Subcutaneous adipose tissue (tissue), 4 donors: Measurements from ENCODE around the gene LCN1. TPM values are rescaled to one million over a fixed set of nuclear protein-coding genes. Genes with fewer than 3 reads are reported as not detected.

ENCODE experiments used
- CTCF ChIP-seq: fragments of 450-650 bp; IDR thresholded peaks from one replicate; pipeline ENCODE4 v1.5.1; 2016; ENCODE audit warnings: low read depth, mild to moderate bottlenecking, control low read depth, antibody characterized with exemption, moderate library complexity
- total RNA-seq, 4 donors: library from RNA; depleted of rRNA; stranded (reverse); fragments of >200 nt; gene quantifications; one replicate each; pipeline ENCODE4 v1.1.0, GENCODE V29; 2016

Gene LCN1
- total RNA-seq, 4 donors from 2014 or later, result not detected

DNA sequence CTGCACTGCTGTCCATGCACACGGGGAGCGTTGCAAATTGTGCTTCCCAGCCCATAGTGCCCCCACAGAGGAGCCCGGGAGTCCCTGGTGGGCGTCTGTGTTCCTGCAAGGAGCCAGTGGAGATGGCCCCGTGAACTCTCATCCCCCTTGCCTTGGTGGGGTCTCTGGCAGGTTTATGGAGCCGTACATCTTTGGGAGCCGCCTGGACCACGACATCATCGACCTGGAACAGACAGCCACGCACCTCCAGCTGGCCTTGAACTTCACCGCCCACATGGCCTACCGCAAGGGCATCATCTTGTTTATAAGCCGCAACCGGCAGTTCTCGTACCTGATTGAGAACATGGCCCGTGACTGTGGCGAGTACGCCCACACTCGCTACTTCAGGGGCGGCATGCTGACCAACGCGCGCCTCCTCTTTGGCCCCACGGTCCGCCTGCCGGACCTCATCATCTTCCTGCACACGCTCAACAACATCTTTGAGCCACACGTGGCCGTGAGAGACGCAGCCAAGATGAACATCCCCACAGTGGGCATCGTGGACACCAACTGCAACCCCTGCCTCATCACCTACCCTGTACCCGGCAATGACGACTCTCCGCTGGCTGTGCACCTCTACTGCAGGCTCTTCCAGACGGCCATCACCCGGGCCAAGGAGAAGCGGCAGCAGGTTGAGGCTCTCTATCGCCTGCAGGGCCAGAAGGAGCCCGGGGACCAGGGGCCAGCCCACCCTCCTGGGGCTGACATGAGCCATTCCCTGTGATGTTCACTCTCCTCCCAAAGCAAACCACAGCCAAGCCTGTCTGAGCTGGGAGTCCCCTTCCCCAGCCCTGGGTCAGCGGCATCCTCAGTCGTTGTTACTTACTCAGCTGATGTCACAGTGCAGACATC is 17.6 kb upstream of the LCN1 start:
- no peak for TF ChIP-seq CTCF

- TF ChIP-seq CTCF, result no peak
These were observed 16.7 kb upstream of the LCN1 start for GRCh38 chr9:135504262-135505243.

DNA sequence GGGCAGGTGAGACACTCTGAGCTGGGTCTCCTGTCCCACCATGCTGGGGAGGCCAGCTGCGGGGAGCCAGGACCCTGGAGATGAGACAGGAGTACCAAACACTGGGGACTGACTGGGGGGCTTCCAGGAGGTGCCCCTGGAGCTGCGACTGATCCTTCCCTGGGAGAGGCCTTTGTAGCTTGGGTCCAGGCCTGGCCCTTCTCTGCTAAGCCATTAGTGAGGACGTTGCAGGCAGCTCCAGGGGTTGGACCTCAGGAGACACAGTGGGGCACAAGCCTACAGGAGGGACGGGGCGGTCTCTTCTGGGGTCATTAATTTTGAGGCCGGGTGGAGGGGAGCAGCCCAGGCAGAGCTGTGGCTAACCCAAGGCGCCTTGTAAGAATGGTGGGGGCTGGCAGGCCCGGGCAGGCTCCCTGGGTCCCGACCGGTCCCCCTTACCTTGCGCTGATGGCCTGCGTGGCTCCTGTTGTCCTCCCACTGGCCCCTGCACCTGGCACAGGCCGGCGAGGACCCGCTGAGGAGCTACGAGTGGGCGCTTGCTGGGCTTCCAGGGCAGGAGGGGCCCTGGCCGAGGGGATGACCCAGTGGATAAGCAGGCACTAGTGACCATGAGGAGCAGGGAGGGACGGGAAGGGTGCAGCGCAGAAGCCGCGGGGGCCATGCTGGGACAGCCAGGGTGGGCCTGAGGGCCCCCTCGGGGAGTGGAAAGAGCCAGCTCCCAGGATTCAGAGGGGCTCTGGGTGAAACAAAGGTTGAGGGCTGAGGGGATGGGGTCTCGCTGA is 15.6 kb upstream of the LCN1 start:
- TF ChIP-seq CTCF, result no peak

- TF ChIP-seq CTCF, result no peak
These were observed 14.7 kb upstream of the LCN1 start for GRCh38 chr9:135506327-135507103.

DNA sequence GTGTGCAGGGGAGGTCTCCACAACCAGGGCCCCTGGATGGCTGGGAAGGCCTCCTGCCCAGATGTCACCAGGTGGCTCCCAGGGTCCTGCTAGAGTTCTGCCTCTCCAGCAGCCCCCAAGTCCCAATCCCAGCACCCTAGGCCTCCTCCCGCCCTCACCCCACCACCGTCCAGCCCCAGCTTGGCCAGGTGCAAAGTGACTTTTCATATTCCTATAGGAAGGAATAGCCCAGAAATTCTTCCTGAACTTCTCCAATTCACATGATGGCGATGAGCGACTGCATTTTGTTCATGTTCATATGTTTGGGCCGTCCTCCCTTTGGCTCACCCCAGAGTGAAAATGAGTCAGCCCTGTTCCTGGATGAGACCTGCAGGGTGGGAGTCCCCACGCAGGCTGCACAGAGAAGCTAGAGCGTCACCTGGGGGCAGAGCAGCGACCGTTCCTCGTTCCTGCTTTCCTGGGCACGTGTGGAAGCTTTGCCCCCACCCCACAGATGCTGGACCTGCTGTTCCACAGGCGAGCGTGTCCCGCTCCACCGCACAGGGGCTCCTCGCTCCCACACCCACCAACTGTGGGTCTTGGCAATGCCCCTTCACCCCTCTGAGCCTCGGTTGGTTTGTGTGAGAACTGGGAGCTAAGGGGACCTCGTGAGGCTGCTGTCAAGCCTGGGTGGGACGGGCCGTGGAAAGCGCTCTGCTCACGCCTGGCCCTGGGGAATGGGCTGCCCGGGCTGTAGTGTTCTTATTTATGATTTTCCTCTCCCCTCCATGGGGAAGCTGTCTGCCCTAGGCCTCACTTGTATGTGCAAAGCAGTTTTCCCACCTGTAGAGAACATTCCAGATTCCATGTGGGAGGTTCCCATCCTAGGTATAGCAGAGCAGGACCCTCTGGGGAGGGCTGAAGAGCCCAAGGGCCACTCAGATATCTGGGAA is 13.9 kb upstream of the LCN1 start:
- no peak for TF ChIP-seq CTCF
